Prostate gland (tissue), 2 donors: ENCODE measurements around the gene AMACR.

Source experiments
- CTCF ChIP-seq, 4 experiments: fragments of 200-600 bp in 2 of 4; fragments of 450-650 bp in 2 of 4; sonication (generic) in 2 of 4; IDR thresholded peaks; 1 replicate in 3 of 4; 2 replicates in 1 of 4; pipeline ENCODE4 v1.5.1; 2016 to 2019; ENCODE audit warnings: antibody characterized with exemption in 4 of 4, mild to moderate bottlenecking in 2 of 4, moderate library complexity in 2 of 4
- POLR2A ChIP-seq: fragments of 450-650 bp; IDR thresholded peaks from one replicate; pipeline ENCODE4 v1.6.1; 2016; ENCODE audit warnings: antibody characterized with exemption, mild to moderate bottlenecking
- POLR2AphosphoS5 ChIP-seq: sonication (generic); formaldehyde crosslinking; IDR thresholded peaks from one replicate; pipeline ENCODE4 v1.6.1; 2017; ENCODE audit warnings: antibody characterized with exemption

- TF ChIP-seq CTCF (IDR thresholded peaks at IDR 0.05) (no peak), POLR2A (no peak), POLR2AphosphoS5 (no peak)
Measured at GRCh38 chr5:34040472-34040871, 32.6 kb upstream of the AMACR start.
